Hypothalamus (tissue), 51 donors: ENCODE results near the gene NOX1.

Experiments used
- DNase-seq, 51 donors: peaks; one replicate each; lab custom pipeline; 2025; lab: John Stamatoyannopoulos, UW

NOX1 gene

GRCh38 chrX:100874325-100874724, at the start of gene NOX1:
Gene NOX1, minus strand, starts transcription at chrX:100874359. Its CDS starts 220 bp downstream, at chrX:100874139.
- no peak for DNase-seq

DNA sequence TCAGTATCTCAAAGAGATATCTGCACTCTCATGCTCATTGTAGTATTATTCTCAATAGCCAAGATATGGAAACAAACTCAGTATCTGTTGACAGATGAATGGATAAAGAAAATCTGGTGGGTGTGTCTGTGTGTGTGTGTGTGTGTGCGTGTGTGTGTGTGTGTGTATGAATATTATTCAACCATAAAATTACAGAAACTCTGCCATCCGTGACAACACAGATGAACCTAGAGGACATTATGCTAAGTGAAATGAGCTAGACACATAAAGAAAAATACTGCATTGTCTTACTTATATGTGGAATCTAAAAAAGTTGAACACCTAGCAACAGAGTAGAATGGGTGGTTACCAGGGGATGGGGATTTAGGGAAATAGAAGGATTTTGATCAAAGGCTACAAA, 41.4 kb upstream of the NOX1 start:
- no peak for DNase-seq

DNA sequence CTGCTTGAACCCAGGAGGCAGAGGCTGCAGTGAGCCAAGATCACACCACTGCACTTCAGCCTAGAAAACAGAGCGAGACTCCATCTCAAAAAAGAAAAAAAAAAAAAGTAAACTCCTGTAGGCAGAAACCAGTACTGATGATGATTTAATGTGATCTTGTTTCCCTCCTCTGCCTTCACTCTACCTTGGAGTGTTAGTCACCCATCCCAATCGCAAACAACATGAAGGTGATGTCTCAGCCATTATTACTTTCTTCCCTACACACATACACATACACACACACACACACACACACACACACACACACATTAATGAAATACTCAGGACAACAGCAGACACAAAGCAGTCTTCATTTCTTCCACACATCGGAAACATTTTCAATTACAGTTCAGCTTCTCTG, 39.0 kb upstream of the NOX1 start:
- DNase-seq, result no peak

GRCh38 chrX:100911731-100912130, 37.6 kb upstream of the NOX1 start:
- DNase-seq, result no peak

- no peak for DNase-seq
Measured at GRCh38 chrX:100905620-100906019, 31.5 kb upstream of the NOX1 start.

DNA sequence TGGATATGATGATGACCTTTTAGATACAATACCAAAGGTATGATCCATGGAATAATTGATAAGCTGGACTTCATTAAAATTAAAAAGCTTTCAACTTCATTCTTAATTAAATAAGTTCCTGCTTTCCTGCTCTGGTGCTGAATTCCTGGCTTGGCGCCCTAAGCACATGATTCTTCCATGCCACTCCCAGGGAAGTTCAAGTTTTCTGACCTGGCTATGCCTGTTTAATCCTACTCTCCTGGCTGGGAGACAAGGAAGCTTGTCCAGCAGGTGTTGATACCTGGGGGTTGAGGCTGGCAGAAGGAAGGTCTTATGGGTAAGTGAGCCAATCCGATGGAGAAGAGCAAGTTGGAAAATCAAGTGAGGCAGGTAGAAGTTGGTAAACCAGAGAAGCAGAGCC, 30.3 kb upstream of the NOX1 start:
- DNase-seq, result no peak

- DNase-seq, result peak in 1 of 51 donors; percentile 0
Measured at GRCh38 chrX:100895365-100896075, 21.4 kb upstream of the NOX1 start.

GRCh38 chrX:100883654-100884053, 9.5 kb upstream of the NOX1 start:
- no peak for DNase-seq

GRCh38 chrX:100880368-100880767, 6.2 kb upstream of the NOX1 start:
- DNase-seq, result no peak

DNA sequence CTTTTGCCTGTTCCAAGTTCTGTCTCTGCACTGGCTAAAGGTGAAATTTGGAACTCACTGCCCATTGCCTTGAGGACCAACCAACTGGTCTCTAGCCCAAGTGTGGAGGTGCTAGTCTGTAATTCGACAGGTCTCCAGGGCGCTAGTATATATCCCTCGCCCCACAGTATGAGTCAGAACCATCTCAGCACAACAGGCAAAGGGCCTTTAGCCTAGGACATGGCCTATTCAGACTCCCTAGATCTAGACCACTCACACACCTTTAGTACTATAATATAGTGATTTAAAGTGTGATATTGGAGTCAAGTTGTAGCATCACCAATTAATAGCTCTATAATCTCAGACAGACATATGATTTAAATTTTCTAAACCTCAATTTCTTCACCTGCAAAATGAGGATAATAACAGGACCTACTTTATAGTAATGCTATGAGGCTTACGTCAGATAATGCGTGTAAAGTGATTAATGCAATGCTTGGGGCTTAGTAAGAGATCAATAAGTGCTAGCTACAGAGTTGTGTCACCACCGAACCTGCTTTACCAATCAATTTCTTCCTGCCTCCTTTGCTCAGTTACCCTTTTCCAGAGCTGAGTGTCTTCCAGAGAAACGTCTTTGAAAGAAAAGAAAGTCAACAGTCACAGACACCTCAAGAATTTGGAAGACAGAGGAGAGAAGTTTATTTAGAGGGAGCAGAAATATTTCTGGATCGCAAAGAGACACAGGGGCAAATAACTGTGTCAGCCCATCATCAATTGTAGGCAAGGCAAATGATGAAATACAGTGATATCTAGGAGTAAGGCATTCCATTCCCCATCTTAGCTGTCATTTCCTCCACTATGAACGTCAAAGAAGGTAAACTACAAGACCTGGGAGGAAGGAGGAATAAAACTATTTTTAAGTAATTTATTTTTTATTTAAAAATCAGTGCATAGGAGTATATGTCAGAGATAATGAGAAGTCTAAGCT, 2.3 kb downstream of the NOX1 start:
- DNase-seq, result no peak

DNA sequence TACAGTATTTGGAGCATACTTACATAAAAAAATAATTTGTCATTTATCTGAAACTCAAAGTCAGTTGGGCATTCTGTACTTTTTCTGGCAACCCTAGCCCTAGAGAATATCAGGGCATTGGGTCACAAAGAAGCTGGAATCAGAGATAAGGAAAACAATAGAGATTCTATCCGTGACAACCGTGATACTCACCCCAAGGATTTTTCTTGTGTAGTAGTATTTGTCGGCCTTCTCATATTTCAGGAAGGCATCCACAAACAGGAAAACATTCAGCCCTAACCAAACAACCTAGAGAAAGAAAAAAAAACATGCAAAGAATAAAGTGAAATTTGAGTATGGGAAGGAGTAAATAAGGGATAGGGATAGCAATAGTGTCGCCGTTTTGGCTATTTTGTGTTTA, 3.6 kb downstream of the NOX1 start:
- DNase-seq, result no peak

DNA sequence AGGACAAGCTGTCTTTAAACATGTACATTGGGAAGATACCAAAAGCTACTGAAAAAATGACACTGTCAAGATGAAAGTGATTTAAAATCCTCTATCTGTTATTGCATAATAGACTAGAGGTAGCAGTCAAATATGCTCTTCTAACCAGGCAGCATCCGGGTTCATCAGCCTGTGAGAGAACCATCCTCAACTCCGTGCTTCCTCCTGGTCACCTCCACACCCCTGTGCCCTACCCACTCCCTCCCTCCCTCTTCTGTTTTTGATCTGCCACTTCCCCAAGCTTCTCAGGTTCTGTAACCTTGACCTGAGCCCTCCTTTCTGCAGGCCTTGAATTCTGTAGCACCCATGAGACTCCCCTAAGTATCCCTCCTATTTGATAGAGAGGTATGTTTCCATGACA, 5.9 kb downstream of the NOX1 start:
- no peak for DNase-seq

DNA sequence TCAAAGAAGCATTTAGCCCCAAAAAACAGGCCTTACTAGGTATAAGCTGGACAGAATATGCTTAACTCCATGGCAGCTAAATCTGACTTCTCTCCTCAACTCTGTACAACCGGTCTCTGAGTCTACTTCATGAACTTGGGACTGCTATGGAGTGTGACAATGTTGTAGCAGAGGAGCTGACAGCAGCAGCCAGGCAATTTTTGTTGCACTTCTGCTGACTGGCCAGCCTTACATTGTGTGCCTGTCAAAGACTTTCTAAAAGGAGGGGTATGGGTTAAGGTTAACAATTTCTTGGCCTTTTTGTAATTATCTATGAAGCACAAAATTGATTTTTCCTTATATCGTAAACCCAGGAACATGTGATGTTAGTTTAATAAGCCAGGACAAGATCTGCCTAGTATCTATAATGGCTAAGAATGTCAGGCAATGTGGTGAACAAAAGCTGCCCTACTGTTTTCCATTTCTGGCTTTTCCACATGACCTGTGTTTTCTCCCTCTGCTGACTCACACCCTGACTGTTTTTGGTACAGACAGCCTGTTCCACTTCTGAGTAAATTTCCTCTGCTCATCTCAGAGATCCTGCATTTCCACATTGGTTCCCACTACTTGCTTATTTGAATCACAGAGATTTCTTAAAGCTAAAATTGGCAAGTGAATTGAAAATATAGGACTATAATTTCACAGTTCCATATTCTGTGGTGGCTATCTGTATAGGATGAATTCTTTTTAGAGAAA, 9.3 kb downstream of the NOX1 start:
- DNase-seq, result peak in 4 of 51 donors; percentile 0 to 18 (median 9)

DNA sequence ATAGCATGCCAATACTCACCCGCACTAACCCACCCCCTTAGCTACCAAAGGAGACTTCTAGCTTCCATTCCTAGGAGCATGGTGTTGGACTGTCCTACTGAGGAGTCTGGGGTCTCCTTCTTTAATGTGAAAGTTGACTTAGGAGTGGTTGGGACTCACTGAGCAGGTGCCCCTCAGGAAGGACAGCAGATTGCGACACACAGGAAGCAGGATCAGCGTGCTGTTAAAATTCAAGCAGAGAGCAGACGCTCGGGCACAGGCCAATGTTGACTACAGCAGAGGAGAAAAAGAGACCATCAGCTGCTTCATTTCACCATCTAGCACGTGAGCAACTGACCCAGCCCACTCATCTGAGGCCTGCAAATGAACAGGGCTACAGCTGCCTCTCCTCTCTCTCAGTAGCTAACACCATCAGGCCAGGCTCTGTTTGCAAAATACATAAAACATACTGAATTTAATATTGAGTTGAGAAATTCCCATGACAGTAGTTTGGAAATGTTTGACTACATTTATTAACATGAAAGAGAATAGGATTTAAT, 10.8 kb downstream of the NOX1 start:
- DNase-seq, result no peak

GRCh38 chrX:100852810-100853209, 21.3 kb downstream of the NOX1 start:
- DNase-seq, result no peak

DNA sequence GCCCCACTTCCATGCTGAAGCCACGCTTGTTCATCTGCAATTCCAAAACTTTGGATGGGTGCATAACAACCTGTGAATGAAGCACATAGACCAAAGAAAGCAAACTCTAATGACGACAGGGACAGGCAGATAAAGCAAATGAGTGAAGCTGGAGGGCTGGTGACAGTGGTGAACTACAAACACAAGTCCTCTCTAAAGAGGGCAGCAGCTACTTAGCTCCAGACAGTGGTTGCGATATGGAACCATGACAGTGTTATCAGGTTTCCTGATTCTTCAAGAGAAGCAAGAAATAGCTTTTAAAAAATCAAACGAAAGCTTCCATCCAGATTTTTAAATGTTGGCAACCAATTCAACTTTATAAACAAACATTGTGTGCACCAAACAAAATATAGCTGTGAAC, 23.8 kb downstream of the NOX1 start:
- no peak for DNase-seq

DNA sequence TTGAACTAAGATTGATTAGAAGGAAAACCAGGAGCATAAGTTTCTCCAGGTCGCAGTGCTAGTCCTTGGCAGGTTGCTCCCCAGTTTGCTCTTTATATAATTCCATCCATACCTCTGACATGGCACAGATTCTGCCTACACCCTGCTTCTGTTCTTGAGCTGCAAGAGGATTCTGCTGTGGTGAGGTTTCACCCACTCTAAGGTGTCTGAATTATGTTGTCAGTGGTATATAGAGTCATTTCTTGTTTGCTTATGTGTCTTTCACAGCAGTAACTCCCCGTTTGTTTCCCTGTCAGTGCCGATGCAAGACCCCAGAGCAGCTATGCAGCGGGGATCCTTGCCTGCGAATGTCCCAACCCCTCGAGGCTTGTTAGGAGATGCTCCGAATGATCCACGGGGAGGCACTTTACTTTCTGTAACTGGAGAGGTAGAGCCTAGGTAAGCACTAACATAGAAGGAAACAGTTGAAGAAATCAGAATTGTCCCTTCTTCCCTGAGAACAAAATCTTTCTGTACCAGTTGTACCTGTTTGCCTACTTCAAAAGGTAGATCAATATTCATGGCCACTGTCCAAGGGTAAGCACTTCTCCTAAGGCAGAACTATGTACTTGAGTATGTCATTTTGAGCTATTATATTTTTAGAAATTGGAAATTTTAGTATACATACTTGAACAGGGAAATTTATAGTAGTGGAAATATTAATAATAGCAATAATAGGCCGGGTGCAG, 42.8 kb downstream of the NOX1 start:
- no peak for DNase-seq

GRCh38 chrX:100830547-100830946, 43.6 kb downstream of the NOX1 start:
- no peak for DNase-seq

DNA sequence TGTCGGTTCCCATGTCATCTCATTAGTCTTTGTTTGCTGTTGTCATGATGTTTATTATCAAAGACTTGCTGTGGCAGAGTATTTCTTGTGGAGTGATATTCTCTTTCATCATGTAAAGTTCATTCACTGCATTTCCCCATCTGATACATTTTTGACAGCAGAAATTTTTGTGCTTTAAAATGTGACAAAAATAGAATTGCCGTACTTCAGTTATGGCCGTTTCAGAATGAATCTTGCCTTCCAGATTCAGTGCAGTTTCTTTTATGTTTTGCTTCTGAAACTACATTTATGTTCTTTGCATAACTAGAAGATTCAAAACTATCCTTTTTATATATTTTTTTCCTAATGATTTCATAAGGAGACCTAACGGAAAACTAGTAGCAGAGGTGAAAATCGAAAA, 44.0 kb downstream of the NOX1 start:
- DNase-seq, result no peak

DNA sequence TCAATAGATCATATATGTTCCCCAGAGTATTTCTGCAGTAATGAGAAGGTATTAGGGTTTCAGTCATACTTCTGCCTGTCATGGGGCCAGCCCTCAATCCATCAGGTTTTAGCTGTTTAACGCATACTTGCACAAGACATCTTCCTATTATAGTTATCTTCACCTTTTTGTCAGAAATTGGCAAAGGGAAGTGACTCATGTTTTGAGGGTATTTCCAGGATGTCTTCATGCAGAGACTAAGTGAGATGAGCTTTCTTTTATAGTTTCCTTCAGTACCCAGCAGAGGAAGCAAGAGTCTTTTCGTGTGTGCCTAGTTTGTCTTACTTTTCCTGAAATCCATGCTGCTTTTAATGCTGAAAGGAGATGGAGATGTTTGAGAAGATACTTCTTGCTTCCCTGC, 44.4 kb downstream of the NOX1 start:
- no peak for DNase-seq
